Measurements from ENCODE around the gene COL23A1. TPM values are rescaled to one million over a fixed set of nuclear protein-coding genes. Genes with fewer than 3 reads are reported as not detected.

COL23A1 gene
- total RNA-seq, 1 donor from 2014 or later: 2.9 TPM

GRCh38 chr5:178468196-178468685, 122.0 kb downstream of the COL23A1 start:
- H3K4me3 Mint-ChIP-seq (ENCODE audit: unreplicated experiment): no peak overlapping the region
- no peak for DNase-seq
- TF ChIP-seq CTCF (IDR thresholded peaks at IDR 0.05; ENCODE audit: partially characterized antibody, unreplicated experiment): no peak
- H3K4me1 Mint-ChIP-seq (ENCODE audit: low read depth, unreplicated experiment): peaks cover 32% of the 10 kb centered on the region
- peaks cover 10% of the 10 kb centered on the region for H3K9me3 Mint-ChIP-seq (ENCODE audit: unreplicated experiment)
- H3K27me3 Mint-ChIP-seq (ENCODE audit: unreplicated experiment): peaks cover 6% of the 10 kb centered on the region
- H3K27ac Mint-ChIP-seq (ENCODE audit: unreplicated experiment): no peak overlapping the region
- no peaks in the 10 kb centered on the region for H3K36me3 Mint-ChIP-seq (ENCODE audit: unreplicated experiment)

- Mint-ChIP-seq H3K4me1 (ENCODE audit: low read depth, unreplicated experiment) (peaks cover 33% of the 10 kb centered on the region), H3K4me3 (ENCODE audit: unreplicated experiment) (no peak overlapping the region), H3K27me3 (ENCODE audit: unreplicated experiment) (peaks cover 7% of the 10 kb centered on the region), H3K36me3 (ENCODE audit: unreplicated experiment) (no peaks in the 10 kb centered on the region), H3K27ac (ENCODE audit: unreplicated experiment) (no peak overlapping the region), H3K9me3 (ENCODE audit: unreplicated experiment) (peaks cover 10% of the 10 kb centered on the region)
- DNase-seq: no peak
- no peak for TF ChIP-seq CTCF (IDR thresholded peaks at IDR 0.05; ENCODE audit: partially characterized antibody, unreplicated experiment)
Observed at GRCh38 chr5:178467568-178468195, 122.5 kb downstream of the COL23A1 start.

GRCh38 chr5:178467205-178467567, 123.0 kb downstream of the COL23A1 start:
- DNase-seq: no peak
- no peak overlapping the region for H3K4me3 Mint-ChIP-seq (ENCODE audit: unreplicated experiment)
- no peak overlapping the region for H3K27ac Mint-ChIP-seq (ENCODE audit: unreplicated experiment)
- H3K27me3 Mint-ChIP-seq (ENCODE audit: unreplicated experiment): peaks cover 7% of the 10 kb centered on the region
- no peaks in the 10 kb centered on the region for H3K36me3 Mint-ChIP-seq (ENCODE audit: unreplicated experiment)
- TF ChIP-seq CTCF (IDR thresholded peaks at IDR 0.05; ENCODE audit: partially characterized antibody, unreplicated experiment): no peak
- peaks cover 10% of the 10 kb centered on the region for H3K9me3 Mint-ChIP-seq (ENCODE audit: unreplicated experiment)
- peaks cover 37% of the 10 kb centered on the region for H3K4me1 Mint-ChIP-seq (ENCODE audit: low read depth, unreplicated experiment)

GRCh38 chr5:178466342-178466741, 123.9 kb downstream of the COL23A1 start:
- Mint-ChIP-seq H3K4me1 (ENCODE audit: low read depth, unreplicated experiment) (peaks cover 35% of the 10 kb centered on the region), H3K27me3 (ENCODE audit: unreplicated experiment) (peaks cover 7% of the 10 kb centered on the region), H3K4me3 (ENCODE audit: unreplicated experiment) (no peak overlapping the region), H3K27ac (ENCODE audit: unreplicated experiment) (no peak overlapping the region), H3K36me3 (ENCODE audit: unreplicated experiment) (no peaks in the 10 kb centered on the region), H3K9me3 (ENCODE audit: unreplicated experiment) (peaks cover 10% of the 10 kb centered on the region)
- DNase-seq: no peak
- no peak for TF ChIP-seq CTCF (IDR thresholded peaks at IDR 0.05; ENCODE audit: partially characterized antibody, unreplicated experiment)

GRCh38 chr5:178465861-178466288, 124.3 kb downstream of the COL23A1 start:
- Mint-ChIP-seq H3K4me3 (ENCODE audit: unreplicated experiment) (no peak overlapping the region), H3K27ac (ENCODE audit: unreplicated experiment) (no peak overlapping the region), H3K36me3 (ENCODE audit: unreplicated experiment) (no peaks in the 10 kb centered on the region), H3K27me3 (ENCODE audit: unreplicated experiment) (peaks cover 7% of the 10 kb centered on the region), H3K9me3 (ENCODE audit: unreplicated experiment) (peaks cover 10% of the 10 kb centered on the region), H3K4me1 (ENCODE audit: low read depth, unreplicated experiment) (peaks cover 37% of the 10 kb centered on the region)
- DNase-seq: no peak
- no peak for TF ChIP-seq CTCF (IDR thresholded peaks at IDR 0.05; ENCODE audit: partially characterized antibody, unreplicated experiment)

All from glutamatergic neuron (in vitro differentiated cells).